Stimulated activated CD4-positive, alpha-beta T cell treated with anti-CD3 and anti-CD28 coated beads, Interleukin-15, amount 100 ng/mL, for 1 hour (primary cell): Measurements from ENCODE around the gene LPAR1.
"Not testable (repeated sequence)": the region's sequence is repeated elsewhere in the genome, so short reads cannot be mapped to it uniquely, and the experiment has no call there.

Experiments
- DNase-seq, 2 donors: peaks; one replicate each; pipeline ENCODE4 v3.0.0-alpha.2; 2020; ENCODE audit warnings: low read depth in 1 of 2, low spot score in 1 of 2

The LPAR1 gene, protein sequence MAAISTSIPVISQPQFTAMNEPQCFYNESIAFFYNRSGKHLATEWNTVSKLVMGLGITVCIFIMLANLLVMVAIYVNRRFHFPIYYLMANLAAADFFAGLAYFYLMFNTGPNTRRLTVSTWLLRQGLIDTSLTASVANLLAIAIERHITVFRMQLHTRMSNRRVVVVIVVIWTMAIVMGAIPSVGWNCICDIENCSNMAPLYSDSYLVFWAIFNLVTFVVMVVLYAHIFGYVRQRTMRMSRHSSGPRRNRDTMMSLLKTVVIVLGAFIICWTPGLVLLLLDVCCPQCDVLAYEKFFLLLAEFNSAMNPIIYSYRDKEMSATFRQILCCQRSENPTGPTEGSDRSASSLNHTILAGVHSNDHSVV

DNA sequence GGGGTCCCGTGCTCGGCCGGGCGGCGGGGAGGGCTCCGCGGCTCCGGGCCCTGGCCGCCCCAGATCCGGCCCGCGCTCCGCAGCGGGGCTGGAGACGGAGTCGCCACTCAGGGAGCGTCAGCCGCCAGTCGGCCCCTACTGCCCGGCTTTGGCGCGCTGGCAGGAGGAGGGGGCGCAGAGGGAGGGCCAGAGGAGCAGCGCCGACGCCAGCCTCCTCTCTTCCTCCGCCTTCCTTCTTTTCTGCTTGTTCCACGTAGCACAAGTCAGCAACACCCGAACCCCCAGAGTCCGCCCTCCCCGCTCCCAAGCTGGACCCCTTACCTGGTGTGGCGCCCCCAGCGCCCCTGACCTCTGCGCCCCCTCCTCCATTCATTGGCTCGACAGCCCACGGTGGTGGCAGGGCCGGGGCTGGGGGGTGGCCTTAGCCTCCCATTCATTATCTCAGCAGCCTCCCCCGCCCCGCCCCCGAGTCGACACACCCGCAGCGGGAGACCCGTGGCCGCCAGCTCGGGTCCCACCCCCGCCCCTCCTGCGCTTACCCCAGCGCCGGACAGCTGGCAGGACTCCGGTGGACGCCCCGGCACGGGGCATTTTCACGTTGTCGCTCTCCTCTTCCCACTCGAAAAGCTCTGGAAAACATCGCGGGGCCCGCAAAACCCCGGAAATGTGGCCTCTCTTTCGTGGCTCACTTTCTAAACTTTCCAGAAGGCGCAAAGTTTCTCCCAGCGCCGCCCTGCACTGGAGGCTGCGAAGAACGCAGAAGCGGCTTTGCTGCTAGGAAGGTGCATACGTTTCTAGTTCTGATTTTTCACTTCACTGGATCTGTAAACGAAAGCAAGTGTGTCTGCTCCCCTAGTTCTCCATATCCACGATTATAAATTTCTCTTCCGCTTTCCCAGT lies at the start of gene LPAR1:
Gene LPAR1 (minus strand): TSS at position 140 of the 900 bp plus-strand sequence. CDS start 66,353 bp downstream, outside the sequence.
- no peak for DNase-seq

- no peak for DNase-seq
These were observed 40.2 kb upstream of the LPAR1 start for GRCh38 chr9:111078391-111079038.

GRCh38 chr9:111076519-111076918 lies 38.2 kb upstream of the LPAR1 start:
- DNase-seq: no peak

DNA sequence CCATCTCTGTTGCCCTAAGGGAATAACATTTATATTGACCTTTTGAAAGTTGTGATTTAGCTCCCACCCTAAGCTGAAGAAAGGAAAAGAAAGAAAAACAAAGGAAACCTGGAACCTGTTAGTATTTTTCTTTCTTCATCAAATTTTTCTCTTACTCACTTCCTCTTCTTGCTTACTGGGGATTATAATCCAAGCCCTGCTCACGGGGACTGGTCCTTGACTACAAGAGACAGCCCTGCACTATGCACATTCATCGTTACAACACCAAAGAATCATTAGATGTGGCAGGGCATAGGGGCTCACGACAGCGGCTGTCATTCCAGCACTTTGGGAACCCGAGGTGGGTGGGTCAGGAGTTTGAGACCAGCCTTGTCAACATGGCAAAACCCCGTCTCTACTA lies 37.8 kb upstream of the LPAR1 start:
- no peak for DNase-seq

DNA sequence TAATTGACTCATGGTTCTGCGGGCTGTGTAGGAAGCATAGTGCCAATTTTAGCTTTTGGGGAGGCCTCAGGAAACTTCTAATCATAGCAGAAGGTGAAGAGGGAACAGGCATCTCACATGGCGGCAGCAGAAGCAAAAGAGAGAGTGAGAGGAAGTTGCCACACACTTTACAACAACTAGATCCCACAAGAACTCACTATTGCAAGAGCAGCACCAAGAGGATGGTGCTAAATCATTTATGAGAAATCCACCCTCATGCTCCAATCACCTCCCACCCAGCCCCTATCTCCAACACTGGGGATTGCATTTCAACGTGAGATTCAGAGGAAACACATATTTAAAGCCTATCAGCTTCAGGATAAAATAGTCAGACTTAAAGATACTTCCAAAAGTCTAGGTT lies 36.1 kb upstream of the LPAR1 start:
- DNase-seq: no peak

DNA sequence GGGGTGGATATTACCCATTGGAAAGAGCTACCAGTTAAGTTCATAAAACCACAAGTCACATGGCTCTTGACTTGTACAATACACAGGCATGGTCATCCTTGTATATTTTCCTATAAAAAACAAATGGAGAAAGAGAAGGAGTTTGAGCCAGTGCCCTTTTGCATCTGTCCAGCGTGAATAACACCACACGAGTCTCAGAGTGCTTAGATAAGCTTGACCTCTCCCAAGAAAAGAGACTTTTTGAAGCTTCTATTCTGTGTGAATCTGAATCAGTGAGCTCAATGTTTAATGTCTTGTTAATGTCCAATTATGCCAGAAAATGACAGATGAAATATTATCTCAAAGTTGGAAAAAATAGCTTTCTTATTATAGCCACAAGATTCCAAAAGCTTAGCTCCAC lies 30.9 kb upstream of the LPAR1 start:
- no peak for DNase-seq

DNA sequence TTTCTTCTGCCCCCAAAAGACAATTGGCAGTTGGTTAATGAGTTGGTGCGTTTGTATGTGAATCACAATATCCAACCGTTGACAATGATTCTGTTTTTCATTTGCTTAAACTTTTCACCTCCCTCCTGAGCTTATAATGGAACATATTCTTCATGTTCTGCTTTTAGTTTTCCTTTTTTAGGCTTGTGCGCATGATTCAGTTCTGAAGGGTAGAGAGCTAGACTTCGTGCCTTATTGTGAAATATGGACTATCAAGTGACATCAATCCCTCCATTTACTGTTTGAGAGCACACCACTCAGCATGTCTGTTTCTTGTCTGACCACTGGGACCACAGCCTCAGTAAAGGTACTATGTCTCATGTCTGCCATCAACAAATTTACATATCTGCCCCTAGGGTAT lies 30.5 kb upstream of the LPAR1 start:
- no peak for DNase-seq

DNA sequence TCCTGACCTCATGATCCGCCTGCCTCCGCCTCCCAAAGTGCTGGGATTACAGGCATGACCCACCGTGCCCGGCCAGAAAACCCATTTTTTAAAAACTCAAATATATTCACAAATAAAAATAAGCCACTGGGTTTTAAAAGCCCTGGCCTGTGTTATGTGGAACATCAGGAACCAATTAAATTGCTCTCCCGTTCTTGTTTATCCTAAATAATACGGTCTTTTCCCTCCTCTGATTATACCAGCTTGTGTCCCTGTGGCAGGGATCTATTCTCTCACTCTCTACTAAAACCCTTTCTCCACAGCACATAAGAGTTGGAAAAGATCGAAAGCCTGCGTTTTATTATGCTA lies 30.1 kb upstream of the LPAR1 start:
- no peak for DNase-seq

- DNase-seq: no peak
These were observed 28.2 kb upstream of the LPAR1 start for GRCh38 chr9:111066468-111066867.

- DNase-seq: no peak
These were observed 27.1 kb upstream of the LPAR1 start for GRCh38 chr9:111065414-111065813.

DNA sequence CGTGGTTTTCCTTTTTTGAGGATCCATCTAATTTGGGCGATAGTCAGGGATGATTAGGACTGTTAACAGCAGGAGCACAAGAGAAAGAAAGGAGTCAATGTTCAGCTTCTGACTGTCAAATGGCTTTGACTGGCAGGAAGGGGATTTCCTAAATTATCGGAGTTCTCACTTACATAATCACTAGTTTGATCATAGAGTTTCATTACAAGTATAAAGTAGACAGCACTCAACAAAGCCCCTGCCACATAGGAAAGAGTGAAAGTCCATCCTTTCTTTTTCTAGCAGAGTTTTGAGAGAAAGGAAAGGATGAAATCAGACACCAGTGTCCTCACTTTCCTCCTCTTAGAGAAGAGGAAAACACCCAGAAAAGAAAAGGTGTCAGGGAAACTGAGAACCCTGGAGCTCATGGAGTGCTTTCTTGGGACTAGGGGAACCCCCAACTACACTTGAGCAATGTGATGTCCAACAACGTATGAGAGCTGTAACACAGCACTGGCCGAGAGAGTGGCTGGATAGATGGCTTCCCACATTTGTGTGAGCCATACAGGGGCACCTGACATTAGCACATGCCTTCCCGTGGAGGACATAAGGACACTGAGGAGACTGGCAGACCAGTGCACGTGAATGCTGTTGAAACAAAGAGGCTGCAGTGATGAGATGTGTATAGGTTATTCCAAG lies 26.0 kb upstream of the LPAR1 start:
- DNase-seq: no peak

GRCh38 chr9:111063332-111063731 lies 25.1 kb upstream of the LPAR1 start:
- DNase-seq: no peak

DNA sequence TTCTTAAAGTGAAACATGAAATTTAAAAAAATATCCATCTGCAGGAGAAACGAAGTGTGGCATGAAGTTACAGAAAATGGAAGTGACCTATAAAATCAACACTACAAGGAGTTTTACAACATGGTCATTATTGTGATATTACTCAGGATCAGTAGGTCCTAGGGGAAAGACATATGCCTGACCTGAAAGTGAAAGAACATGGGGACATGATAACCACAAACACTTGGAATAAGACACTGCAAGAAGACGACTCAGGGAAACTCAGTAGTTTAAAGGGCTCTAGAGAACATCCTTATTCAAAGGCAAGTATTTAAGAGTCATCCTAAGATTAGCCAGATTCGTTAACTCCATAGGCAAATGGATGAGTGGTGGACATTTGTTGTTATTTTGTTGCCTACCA lies 19.9 kb upstream of the LPAR1 start:
- no peak for DNase-seq

GRCh38 chr9:111056538-111056937 lies 18.3 kb upstream of the LPAR1 start:
- DNase-seq: no peak

- DNase-seq: no peak
These were observed 14.5 kb upstream of the LPAR1 start for GRCh38 chr9:111052791-111053190.

- DNase-seq: no peak
These were observed 13.1 kb upstream of the LPAR1 start for GRCh38 chr9:111051400-111051799.

GRCh38 chr9:111050819-111051218 lies 12.5 kb upstream of the LPAR1 start:
- DNase-seq: no peak

DNA sequence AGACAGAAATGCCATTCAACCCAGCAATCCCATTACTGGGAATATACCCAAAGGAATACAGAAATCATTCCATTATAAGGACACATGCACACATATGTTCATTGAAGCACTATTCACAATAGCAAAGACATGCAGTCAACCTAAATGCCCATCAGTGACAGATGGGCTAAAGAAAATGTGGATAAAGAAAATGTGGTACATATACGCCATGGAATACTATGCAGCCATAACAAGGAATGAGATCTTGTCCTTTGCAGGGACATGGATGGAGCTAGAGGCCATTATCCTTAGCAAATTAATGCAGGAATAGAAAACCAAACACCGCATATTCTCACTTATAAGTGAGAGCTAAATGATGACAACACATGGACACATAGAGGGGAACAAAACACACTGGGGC lies 9.0 kb upstream of the LPAR1 start:
- not testable (repeated sequence) for DNase-seq

DNA sequence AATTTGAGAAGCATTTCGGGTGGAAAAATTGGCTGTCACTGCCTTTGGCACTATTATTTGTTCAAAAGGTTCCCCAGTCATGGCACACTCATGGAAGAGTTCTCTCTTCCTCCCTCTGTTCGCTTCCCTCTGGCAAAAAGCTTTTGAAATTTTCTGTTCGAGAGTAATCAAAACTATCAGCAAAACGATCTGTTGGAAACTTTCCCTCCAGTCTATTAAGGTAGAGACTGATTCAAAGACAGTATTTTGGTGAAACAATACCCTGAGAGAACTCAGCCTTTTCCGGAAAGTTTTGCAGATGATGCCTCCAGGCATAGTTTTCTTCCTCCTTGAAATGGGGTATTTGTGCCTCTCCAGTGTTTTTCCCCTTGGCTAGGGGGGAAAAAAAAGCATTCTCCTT lies 3.6 kb upstream of the LPAR1 start:
- DNase-seq: no peak

- no peak for DNase-seq
These were observed 2.2 kb upstream of the LPAR1 start for GRCh38 chr9:111040494-111040893.

- DNase-seq: no peak
These were observed 1.1 kb upstream of the LPAR1 start for GRCh38 chr9:111039231-111039906.
